ENCODE measurements around the gene MAGEA4. TPM values are rescaled to one million over a fixed set of nuclear protein-coding genes. Genes with fewer than 3 reads are reported as not detected.
A peak's percentile ranks its signal among the peaks of the same experiment; 100 is the strongest.

Gene MAGEA4
- total and polyA plus RNA-seq, 12 donors = not detected

DNA sequence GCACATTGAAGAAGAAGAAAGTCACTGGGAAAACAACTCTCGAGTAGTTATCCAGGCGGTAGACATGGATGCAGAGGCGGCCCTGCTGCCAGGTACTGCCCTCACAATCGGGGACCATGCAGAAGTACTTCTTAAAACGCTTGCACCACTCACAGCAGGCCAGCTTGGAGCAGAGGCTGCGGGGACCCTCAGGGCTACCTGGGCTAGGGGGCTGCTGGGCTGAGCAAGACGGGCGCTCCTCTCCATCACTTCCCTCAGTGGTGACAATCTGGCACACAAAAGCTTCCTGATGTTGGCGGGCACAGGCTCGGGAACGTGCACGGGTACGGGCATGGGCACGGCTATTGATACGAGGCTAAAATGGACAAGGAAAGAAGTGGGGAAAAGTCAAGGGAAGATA, 42.0 kb downstream of the MAGEA4 start:
- Histone ChIP-seq H3K9me3 (no peaks in the 10 kb centered on the region), H3K27me3 (no peaks in the 10 kb centered on the region), H3K27ac (no peak overlapping the region), H3K4me3 (no peak overlapping the region), H3K36me3 (peaks cover 0 to 65% (median 0%) of the 10 kb centered on the region in 9 donors), H3K4me1 (no peaks in the 10 kb centered on the region)
- TF ChIP-seq, protein P1, sequence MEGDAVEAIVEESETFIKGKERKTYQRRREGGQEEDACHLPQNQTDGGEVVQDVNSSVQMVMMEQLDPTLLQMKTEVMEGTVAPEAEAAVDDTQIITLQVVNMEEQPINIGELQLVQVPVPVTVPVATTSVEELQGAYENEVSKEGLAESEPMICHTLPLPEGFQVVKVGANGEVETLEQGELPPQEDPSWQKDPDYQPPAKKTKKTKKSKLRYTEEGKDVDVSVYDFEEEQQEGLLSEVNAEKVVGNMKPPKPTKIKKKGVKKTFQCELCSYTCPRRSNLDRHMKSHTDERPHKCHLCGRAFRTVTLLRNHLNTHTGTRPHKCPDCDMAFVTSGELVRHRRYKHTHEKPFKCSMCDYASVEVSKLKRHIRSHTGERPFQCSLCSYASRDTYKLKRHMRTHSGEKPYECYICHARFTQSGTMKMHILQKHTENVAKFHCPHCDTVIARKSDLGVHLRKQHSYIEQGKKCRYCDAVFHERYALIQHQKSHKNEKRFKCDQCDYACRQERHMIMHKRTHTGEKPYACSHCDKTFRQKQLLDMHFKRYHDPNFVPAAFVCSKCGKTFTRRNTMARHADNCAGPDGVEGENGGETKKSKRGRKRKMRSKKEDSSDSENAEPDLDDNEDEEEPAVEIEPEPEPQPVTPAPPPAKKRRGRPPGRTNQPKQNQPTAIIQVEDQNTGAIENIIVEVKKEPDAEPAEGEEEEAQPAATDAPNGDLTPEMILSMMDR (IDR thresholded peaks at IDR 0.05) = no peak
- ATAC-seq (no peak), DNase-seq (no peak)
- intact Hi-C loops (cut with DNase I) = no loop called here
- 96 to 97% methylated on average over 15 of the region's 15 CpGs for WGBS, 2 donors

DNA sequence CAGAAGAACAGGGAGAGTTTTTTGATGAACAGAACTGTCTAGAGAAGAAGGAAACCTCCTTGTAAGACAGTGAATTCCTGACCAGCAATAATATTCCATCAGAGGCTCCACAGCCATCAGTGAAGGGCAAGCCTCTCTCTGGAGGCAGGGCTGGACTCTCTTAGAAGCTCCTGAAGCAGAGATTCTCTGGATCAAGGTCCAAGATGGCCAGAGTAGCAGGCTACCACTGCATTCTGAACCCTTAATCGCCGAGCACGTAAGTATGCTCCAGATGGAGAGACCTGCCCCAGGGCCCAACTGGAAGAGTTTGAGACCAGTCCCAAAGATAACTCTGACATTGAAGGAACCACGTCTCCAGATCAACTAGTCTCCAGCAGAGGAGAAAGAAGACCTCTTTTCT, 45.4 kb downstream of the MAGEA4 start:
- no peaks in the 10 kb centered on the region for H3K4me1 ChIP-seq
- intact Hi-C loops (cut with DNase I) = no loop called here
- DNase-seq (no peak), ATAC-seq (no peak)
- H3K27me3 ChIP-seq = no peaks in the 10 kb centered on the region
- H3K27ac ChIP-seq = no peak overlapping the region
- TF ChIP-seq, protein P1 (IDR thresholded peaks at IDR 0.05) = no peak
- no peak overlapping the region for H3K4me3 ChIP-seq
- WGBS, 2 donors = 95 to 98% methylated on average over 4 of the region's 4 CpGs
- H3K36me3 ChIP-seq = peaks cover 0 to 77% (median 0%) of the 10 kb centered on the region in 9 donors
- H3K9me3 ChIP-seq = no peaks in the 10 kb centered on the region

DNA sequence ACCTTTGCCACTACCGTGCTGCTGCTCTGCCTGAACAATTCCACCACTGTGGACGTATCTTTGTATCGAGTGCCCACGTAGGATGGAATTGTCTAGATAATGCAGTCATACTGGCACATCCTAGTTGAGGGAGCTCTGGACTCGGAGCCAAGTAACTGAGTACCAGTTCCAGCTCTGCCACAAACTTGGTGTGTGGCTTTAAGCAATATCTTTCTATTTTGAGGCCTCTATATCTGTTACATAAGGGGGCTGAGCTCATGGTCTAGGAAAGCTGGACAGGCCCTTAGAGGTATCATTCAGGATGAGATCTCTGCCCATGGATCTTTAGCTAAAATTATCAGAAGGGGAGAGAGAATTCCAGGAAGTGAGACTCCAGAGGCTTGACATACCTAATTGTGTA, 49.3 kb downstream of the MAGEA4 start:
- Histone ChIP-seq H3K4me3 (no peak overlapping the region), H3K9me3 (no peaks in the 10 kb centered on the region), H3K36me3 (peaks cover 0 to 41% (median 0%) of the 10 kb centered on the region in 9 donors), H3K27ac (no peak overlapping the region), H3K27me3 (peaks cover 0 to 5% (median 0%) of the 10 kb centered on the region in 7 donors), H3K4me1 (no peaks in the 10 kb centered on the region)
- 59 to 70% methylated on average over 5 of the region's 5 CpGs for WGBS, 2 donors
- intact Hi-C loops (cut with DNase I) = no loop called here
- TF ChIP-seq, protein P1 (IDR thresholded peaks at IDR 0.05) = no peak
- ATAC-seq (peak in 5 of 8 donors; percentile 33 to 86 (median 57)), DNase-seq (no peak)

DNA sequence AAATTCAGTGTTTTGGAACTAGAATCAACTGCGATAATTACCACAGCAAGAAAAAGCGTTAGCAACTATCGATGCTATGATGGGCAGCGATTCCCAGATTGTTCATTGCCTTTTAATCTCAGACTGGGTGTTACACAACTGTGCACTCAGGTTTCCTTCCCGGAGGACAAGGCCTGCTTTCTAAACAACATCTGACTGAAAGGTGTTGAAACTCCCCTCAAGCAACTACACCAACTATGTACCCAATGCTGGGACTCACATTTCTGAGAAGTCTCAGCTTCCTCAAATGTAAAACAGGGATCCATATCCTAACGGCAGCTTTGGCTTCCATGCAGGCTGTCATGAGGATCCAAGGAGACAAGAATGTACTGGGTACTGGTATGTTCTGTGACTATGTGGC, 53.5 kb downstream of the MAGEA4 start:
- H3K27ac ChIP-seq = no peak overlapping the region
- ATAC-seq (no peak), DNase-seq (no peak)
- peaks cover 0 to 6% (median 0%) of the 10 kb centered on the region in 9 donors for H3K4me1 ChIP-seq
- WGBS, 2 donors = 85 to 89% methylated on average over 6 of the region's 6 CpGs
- no peak overlapping the region for H3K4me3 ChIP-seq
- intact Hi-C loops (cut with DNase I) = no loop called here
- peaks cover 0 to 25% (median 0%) of the 10 kb centered on the region in 9 donors for H3K36me3 ChIP-seq
- peaks cover 0 to 5% (median 0%) of the 10 kb centered on the region in 7 donors for H3K27me3 ChIP-seq
- H3K9me3 ChIP-seq = no peaks in the 10 kb centered on the region
- TF ChIP-seq, protein P1 (IDR thresholded peaks at IDR 0.05) = no peak
